ENCODE data around the gene FBLN7. TPM values are rescaled to one million over a fixed set of nuclear protein-coding genes. Genes with fewer than 3 reads are reported as not detected.

Gene FBLN7
- total RNA-seq, 2 experiments from 2014 or later: 0.25 TPM; not detected in 1

DNA sequence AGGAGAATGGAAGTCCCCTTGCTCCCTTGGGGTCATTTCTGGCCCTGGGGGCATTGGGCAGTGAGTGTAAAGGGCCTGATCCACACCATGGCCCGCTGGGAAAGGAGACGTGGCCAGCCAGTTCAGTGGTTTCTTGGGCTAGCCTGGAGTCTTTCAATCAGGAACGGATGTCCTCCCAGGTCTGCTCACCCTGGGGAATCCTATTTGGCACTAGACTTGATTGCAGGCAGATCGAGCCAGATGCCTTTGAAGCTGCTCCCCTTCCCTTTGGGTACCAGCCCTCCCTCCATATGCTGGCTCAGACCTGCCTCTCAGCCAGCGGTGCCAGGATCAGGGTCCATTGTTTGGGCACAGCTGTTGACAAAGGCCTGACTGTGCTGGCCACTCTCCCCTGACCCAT is 11.0 kb downstream of the FBLN7 start:
- Histone ChIP-seq H3K9me3 (ENCODE audit: low read length) (no peaks in the 10 kb centered on the region), H3K79me2 (ENCODE audit: insufficient read depth, low read depth, low read length) (no peaks in the 10 kb centered on the region), H3K4me1 (ENCODE audit: insufficient read depth, low read length, poor library complexity, severe bottlenecking) (no peaks in the 10 kb centered on the region), H3K36me3 (ENCODE audit: insufficient read depth, low read length) (no peaks in the 10 kb centered on the region), H3K4me3 (ENCODE audit: low read depth, low read length, poor library complexity, severe bottlenecking) (no peak overlapping the region), H3K27ac (ENCODE audit: low read depth, low read length, poor library complexity, severe bottlenecking) (no peak overlapping the region), H2AFZ (ENCODE audit: low read length) (no peak overlapping the region), H3K9me2 (ENCODE audit: insufficient read depth, low read length) (no peaks in the 10 kb centered on the region), H3K4me2 (ENCODE audit: low read length) (no peak overlapping the region), H4K20me1 (ENCODE audit: insufficient read depth, low read length) (no peaks in the 10 kb centered on the region)
- BruUV-seq (replicated peaks): no TSS peak
- ChIA-PET POLR2A (no interaction called here), CTCF (ENCODE audit: unreplicated experiment) (no interaction called here)
- intact Hi-C loops (cut with micrococcal nuclease; ENCODE audit: unreplicated experiment): no loop called here
- no peak for DNase-seq (ENCODE audit: low spot score)
- TF ChIP-seq, protein P1, sequence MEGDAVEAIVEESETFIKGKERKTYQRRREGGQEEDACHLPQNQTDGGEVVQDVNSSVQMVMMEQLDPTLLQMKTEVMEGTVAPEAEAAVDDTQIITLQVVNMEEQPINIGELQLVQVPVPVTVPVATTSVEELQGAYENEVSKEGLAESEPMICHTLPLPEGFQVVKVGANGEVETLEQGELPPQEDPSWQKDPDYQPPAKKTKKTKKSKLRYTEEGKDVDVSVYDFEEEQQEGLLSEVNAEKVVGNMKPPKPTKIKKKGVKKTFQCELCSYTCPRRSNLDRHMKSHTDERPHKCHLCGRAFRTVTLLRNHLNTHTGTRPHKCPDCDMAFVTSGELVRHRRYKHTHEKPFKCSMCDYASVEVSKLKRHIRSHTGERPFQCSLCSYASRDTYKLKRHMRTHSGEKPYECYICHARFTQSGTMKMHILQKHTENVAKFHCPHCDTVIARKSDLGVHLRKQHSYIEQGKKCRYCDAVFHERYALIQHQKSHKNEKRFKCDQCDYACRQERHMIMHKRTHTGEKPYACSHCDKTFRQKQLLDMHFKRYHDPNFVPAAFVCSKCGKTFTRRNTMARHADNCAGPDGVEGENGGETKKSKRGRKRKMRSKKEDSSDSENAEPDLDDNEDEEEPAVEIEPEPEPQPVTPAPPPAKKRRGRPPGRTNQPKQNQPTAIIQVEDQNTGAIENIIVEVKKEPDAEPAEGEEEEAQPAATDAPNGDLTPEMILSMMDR (conservative IDR thresholded peaks at IDR 0.05; ENCODE audit: low read length): no peak
- TF ChIP-seq EZH2phosphoT487 (IDR thresholded peaks at IDR 0.05; ENCODE audit: borderline replicate concordance, low read depth, low read length): no peak

DNA sequence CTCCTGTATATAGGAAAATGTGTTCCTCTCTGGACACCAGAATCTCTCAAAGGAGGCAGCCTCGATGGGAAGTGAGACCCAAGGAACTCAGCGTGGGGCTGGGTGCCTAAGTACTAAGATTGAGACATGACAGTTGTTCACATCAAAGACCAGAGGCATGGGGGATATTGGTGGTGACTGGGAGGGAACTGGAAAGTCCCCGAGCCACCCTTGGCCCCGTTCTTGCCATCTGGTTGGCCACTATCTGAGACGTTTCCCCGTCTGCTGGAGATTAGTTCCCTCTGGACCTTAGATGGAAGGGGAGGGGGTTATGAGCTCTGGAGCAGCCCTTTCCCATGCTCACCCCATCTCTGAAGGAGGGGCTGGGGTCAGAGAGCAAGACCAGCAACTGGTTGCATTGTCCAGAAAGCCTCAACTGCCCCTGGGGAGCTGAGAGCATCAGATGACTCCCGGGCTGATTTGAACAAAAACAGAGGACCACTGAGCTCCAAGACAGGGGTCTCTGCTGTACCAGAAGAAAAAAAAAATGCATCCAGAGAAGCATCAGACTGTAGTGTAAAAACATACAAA is 11.8 kb downstream of the FBLN7 start:
- Histone ChIP-seq H3K9me2 (ENCODE audit: insufficient read depth, low read length) (no peaks in the 10 kb centered on the region), H3K27ac (ENCODE audit: low read depth, low read length, poor library complexity, severe bottlenecking) (no peak overlapping the region), H3K4me3 (ENCODE audit: low read depth, low read length, poor library complexity, severe bottlenecking) (no peak overlapping the region), H4K20me1 (ENCODE audit: insufficient read depth, low read length) (no peaks in the 10 kb centered on the region), H3K4me2 (ENCODE audit: low read length) (no peak overlapping the region), H2AFZ (ENCODE audit: low read length) (no peak overlapping the region), H3K79me2 (ENCODE audit: insufficient read depth, low read depth, low read length) (no peaks in the 10 kb centered on the region), H3K4me1 (ENCODE audit: insufficient read depth, low read length, poor library complexity, severe bottlenecking) (peaks cover 5% of the 10 kb centered on the region), H3K9me3 (ENCODE audit: low read length) (no peaks in the 10 kb centered on the region), H3K36me3 (ENCODE audit: insufficient read depth, low read length) (no peaks in the 10 kb centered on the region)
- ChIA-PET POLR2A (interaction anchor here (0.6 to 1.2 kb wide), 2 partner anchors 40 to 56 kb away, joined by 4 read pairs; no protein-coding TSS in a partner anchor), CTCF (ENCODE audit: unreplicated experiment) (no interaction called here)
- intact Hi-C loops (cut with micrococcal nuclease; ENCODE audit: unreplicated experiment): no loop called here
- TF ChIP-seq EZH2phosphoT487 (IDR thresholded peaks at IDR 0.05; ENCODE audit: borderline replicate concordance, low read depth, low read length): no peak
- TF ChIP-seq, protein P1 (conservative IDR thresholded peaks at IDR 0.05; ENCODE audit: low read length): no peak
- no peak for DNase-seq (ENCODE audit: low spot score)
- no TSS peak for BruUV-seq (replicated peaks)

DNA sequence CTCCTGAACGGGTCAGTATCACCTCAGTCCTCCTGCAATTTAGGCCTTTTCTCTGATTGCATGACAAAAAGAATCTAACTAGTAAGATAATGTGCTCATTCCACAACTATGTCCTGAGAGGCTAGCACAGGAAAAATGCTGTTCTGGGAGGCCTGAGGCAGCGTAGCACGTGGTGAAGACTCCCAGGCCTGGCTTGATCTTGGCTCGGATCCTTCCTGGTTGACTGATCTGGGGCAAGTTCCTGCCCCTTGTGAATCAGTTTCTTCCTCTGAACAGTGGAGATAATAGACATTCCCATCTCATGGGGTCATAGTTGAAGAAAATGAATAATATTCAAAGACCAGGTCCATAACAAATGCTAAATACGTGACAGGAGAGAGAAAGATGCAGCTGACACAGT is 12.3 kb downstream of the FBLN7 start:
- H3K36me3 ChIP-seq (ENCODE audit: insufficient read depth, low read length): no peaks in the 10 kb centered on the region
- no peak for DNase-seq (ENCODE audit: low spot score)
- H3K27ac ChIP-seq (ENCODE audit: low read depth, low read length, poor library complexity, severe bottlenecking): no peak overlapping the region
- H4K20me1 ChIP-seq (ENCODE audit: insufficient read depth, low read length): no peaks in the 10 kb centered on the region
- H3K79me2 ChIP-seq (ENCODE audit: insufficient read depth, low read depth, low read length): no peaks in the 10 kb centered on the region
- ChIA-PET CTCF (ENCODE audit: unreplicated experiment) (no interaction called here), POLR2A (interaction anchor here (1.2 kb wide), 1 partner anchor 55 kb away, joined by 4 read pairs; no protein-coding TSS in a partner anchor)
- H3K9me2 ChIP-seq (ENCODE audit: insufficient read depth, low read length): no peaks in the 10 kb centered on the region
- peaks cover 10% of the 10 kb centered on the region for H3K4me1 ChIP-seq (ENCODE audit: insufficient read depth, low read length, poor library complexity, severe bottlenecking)
- no peaks in the 10 kb centered on the region for H3K9me3 ChIP-seq (ENCODE audit: low read length)
- no peak for TF ChIP-seq EZH2phosphoT487 (IDR thresholded peaks at IDR 0.05; ENCODE audit: borderline replicate concordance, low read depth, low read length)
- TF ChIP-seq, protein P1 (conservative IDR thresholded peaks at IDR 0.05; ENCODE audit: low read length): no peak
- BruUV-seq (replicated peaks): no TSS peak
- no peak overlapping the region for H3K4me2 ChIP-seq (ENCODE audit: low read length)
- intact Hi-C loops (cut with micrococcal nuclease; ENCODE audit: unreplicated experiment): no loop called here
- H3K4me3 ChIP-seq (ENCODE audit: low read depth, low read length, poor library complexity, severe bottlenecking): no peak overlapping the region
- H2AFZ ChIP-seq (ENCODE audit: low read length): no peak overlapping the region
